Uterus (tissue), 2 donors: ENCODE data around the gene DIPK2B.

ENCODE experiments used
- POLR2A ChIP-seq, 2 donors: fragments of 450-650 bp; IDR thresholded peaks; one replicate each; pipeline ENCODE4 v1.6.1; 2016; ENCODE audit warnings: antibody characterized with exemption in 2 of 2, mild to moderate bottlenecking in 1 of 2, moderate library complexity in 1 of 2
- TF ChIP-seq, protein P1 (sequence below), 4 experiments: fragments of 200-600 bp in 2 of 4; fragments of 450-650 bp in 2 of 4; sonication (generic) in 2 of 4; IDR thresholded peaks; one replicate each; pipeline ENCODE4 v1.5.1; 2016 to 2019; ENCODE audit warnings: antibody characterized with exemption in 4 of 4, mild to moderate bottlenecking in 2 of 4, moderate library complexity in 1 of 4

DNA sequence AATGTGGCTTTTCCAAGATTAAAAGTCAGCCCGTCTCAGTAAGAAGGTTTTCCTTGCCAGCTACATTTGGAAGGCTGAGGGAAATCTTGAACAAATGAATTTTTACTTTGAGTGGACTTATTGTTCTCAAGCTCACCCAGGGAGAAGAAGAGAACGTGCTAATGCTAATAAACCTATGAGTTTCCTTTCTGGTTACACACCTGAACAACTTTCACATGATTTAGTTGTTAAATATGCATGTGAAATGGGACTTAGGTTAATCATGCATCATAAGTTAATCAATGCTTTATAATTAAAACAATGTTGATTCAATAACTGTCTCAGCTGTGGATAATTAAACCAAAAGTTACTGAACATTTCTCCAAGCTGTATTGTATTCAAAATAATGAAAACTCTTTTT, 33.9 kb downstream of the DIPK2B start:
- TF ChIP-seq, protein P1, sequence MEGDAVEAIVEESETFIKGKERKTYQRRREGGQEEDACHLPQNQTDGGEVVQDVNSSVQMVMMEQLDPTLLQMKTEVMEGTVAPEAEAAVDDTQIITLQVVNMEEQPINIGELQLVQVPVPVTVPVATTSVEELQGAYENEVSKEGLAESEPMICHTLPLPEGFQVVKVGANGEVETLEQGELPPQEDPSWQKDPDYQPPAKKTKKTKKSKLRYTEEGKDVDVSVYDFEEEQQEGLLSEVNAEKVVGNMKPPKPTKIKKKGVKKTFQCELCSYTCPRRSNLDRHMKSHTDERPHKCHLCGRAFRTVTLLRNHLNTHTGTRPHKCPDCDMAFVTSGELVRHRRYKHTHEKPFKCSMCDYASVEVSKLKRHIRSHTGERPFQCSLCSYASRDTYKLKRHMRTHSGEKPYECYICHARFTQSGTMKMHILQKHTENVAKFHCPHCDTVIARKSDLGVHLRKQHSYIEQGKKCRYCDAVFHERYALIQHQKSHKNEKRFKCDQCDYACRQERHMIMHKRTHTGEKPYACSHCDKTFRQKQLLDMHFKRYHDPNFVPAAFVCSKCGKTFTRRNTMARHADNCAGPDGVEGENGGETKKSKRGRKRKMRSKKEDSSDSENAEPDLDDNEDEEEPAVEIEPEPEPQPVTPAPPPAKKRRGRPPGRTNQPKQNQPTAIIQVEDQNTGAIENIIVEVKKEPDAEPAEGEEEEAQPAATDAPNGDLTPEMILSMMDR (IDR thresholded peaks at IDR 0.05): no peak
- TF ChIP-seq POLR2A (IDR thresholded peaks at IDR 0.05): no peak
